K562 (cell line): Measurements from ENCODE around the gene TMEM86B. TPM values are rescaled to one million over a fixed set of nuclear protein-coding genes. Genes with fewer than 3 reads are reported as not detected.
A peak's percentile ranks its signal among the peaks of the same experiment; 100 is the strongest.

Experiments used
- CC2D1A ChIP-seq: fragments of 450-650 bp; IDR thresholded peaks from 2 replicates; pipeline ENCODE4 v1.6.1; 2017; ENCODE audit warnings: mild to moderate bottlenecking
- CTBP1 ChIP-seq: fragments of 450-650 bp; IDR thresholded peaks from 2 replicates; pipeline ENCODE4 v1.6.1; 2016; ENCODE audit warnings: borderline replicate concordance
- EGR1 ChIP-seq: fragments of 450-650 bp; conservative IDR thresholded peaks from 2 replicates; pipeline ENCODE4 v1.6.1; 2017; ENCODE audit warnings: mild to moderate bottlenecking
- FOXM1 ChIP-seq, 2 experiments: fragments of 450-650 bp in 1 of 2; sonication (generic) in 1 of 2; formaldehyde crosslinking in 1 of 2; IDR thresholded peaks; 2 replicates each; pipeline versions ENCODE4 v1.6.1 to v1.9.0; 2017 to 2022; ENCODE audit warnings: low read depth in 2 of 2, mild to moderate bottlenecking in 2 of 2, missing genetic modification reagents in 1 of 2, moderate library complexity in 1 of 2
- HSF4 ChIP-seq: fragments of 250-450 bp; sonication (Bioruptor Pico); IDR thresholded peaks from 2 replicates; pipeline ENCODE4 v2.1.2; 2022; ENCODE audit warnings: mild to moderate bottlenecking, moderate library complexity, borderline replicate concordance
- MAFG ChIP-seq: fragments of 450-650 bp; conservative IDR thresholded peaks from 2 replicates; pipeline ENCODE4 v1.6.1; 2016; ENCODE audit warnings: missing genetic modification characterization, missing compliant biosample characterization
- NFRKB ChIP-seq: fragments of 450-650 bp; IDR thresholded peaks from 2 replicates; pipeline ENCODE4 v1.6.1; 2016; ENCODE audit warnings: low read depth
- PHF20 ChIP-seq: fragments of 450-650 bp; IDR thresholded peaks from 2 replicates; pipeline ENCODE4 v1.6.1; 2018; ENCODE audit not compliant: partially characterized antibody
- SPI1 ChIP-seq: IDR thresholded peaks from 2 replicates; pipeline ENCODE4 v1.6.1; 2011; ENCODE audit warnings: low read depth, low read length, control low read depth, borderline replicate concordance
- XRCC5 ChIP-seq: fragments of 200-400 bp; formaldehyde crosslinking; IDR thresholded peaks from 2 replicates; pipeline ENCODE4 v1.6.1; 2017; ENCODE audit warnings: low read depth, mild to moderate bottlenecking, low read length
- ZKSCAN8 ChIP-seq: fragments of 200-800 bp; sonication (Bioruptor generic); IDR thresholded peaks from 2 replicates; pipeline ENCODE4 v1.6.1; 2016; ENCODE audit warnings: missing genetic modification characterization, missing compliant biosample characterization
- ZNF175 ChIP-seq: fragments of 200-800 bp; sonication (Bioruptor generic); IDR thresholded peaks from 2 replicates; pipeline ENCODE4 v1.6.1; 2016; ENCODE audit warnings: low read depth, mild to moderate bottlenecking, missing genetic modification characterization, missing compliant biosample characterization
- ZNF184 ChIP-seq: sonication (generic); formaldehyde crosslinking; IDR thresholded peaks from 2 replicates; pipeline ENCODE4 v1.5.0; 2020; ENCODE audit warnings: missing genetic modification reagents
- ZNF764 ChIP-seq: fragments of 250-450 bp; sonication (Bioruptor Pico); IDR thresholded peaks from 2 replicates; pipeline ENCODE4 v1.4.0; 2020; ENCODE audit warnings: low read depth, mild to moderate bottlenecking, moderate library complexity
- polyA plus RNA-seq, 8 experiments: library from polyadenylated mRNA; depleted of rRNA in 4 of 8; stranded (reverse) in 5 of 8; unstranded in 3 of 8; fragments of >200 nt; fragmentation: Nextera tagmentation in 2 of 8; fragmentation: Illumina TruSeq in 1 of 8; extraction: Ambion mirVana in 2 of 8; extraction: Trizol in 1 of 8; gene quantifications; 2 replicates each; pipeline versions ENCODE4 v1.2.1 to v1.2.3, GENCODE V29; 2011 to 2014; ENCODE audit warnings: inconsistent platforms in 1 of 8, missing spikeins in 1 of 8
- total RNA-seq, 7 experiments: library from RNA; depleted of rRNA in 6 of 7; stranded (reverse); fragments of >200 nt in 6 of 7; fragmentation: Illumina TruSeq in 2 of 7; extraction: Trizol in 2 of 7; gene quantifications; 2 replicates each; pipeline versions ENCODE4 v1.2.1 to v1.2.3, GENCODE V29; 2011 to 2021; ENCODE audit warnings: low replicate concordance in 1 of 7
- TF ChIP-seq, protein P1 (sequence below): IDR thresholded peaks from 3 replicates; pipeline ENCODE4 v1.6.1; 2011; ENCODE audit warnings: borderline replicate concordance, mild to moderate bottlenecking, moderate library complexity; ENCODE audit not compliant: insufficient read length; ENCODE audit errors: extremely low read depth
- TF ChIP-seq, protein P2 (sequence below): fragments of 450-650 bp; IDR thresholded peaks from 2 replicates; pipeline ENCODE4 v1.6.1; 2016
- TF ChIP-seq, protein P3 (sequence below): fragments of 250-450 bp; sonication (Bioruptor Pico); IDR thresholded peaks from 2 replicates; pipeline ENCODE4 v1.8.0; 2022; ENCODE audit warnings: moderate library complexity, mild to moderate bottlenecking, inconsistent platforms
- TF ChIP-seq, protein P4 (sequence below): fragments of 150-350 bp; conservative IDR thresholded peaks from 2 replicates; pipeline ENCODE4 v1.6.1; 2014; ENCODE audit warnings: low read length
- TF ChIP-seq, protein P5 (sequence below): fragments of 250-450 bp; sonication (Bioruptor Pico); IDR thresholded peaks from 2 replicates; pipeline ENCODE4 v1.5.1; 2021; ENCODE audit warnings: mild to moderate bottlenecking

TMEM86B gene
- total and polyA plus RNA-seq, 9 of the 15 experiments (the other 6 are each of a cell fraction or from before 2014, with no cell fraction given), result 0.28 to 7.9 (median 2.1) TPM

DNA sequence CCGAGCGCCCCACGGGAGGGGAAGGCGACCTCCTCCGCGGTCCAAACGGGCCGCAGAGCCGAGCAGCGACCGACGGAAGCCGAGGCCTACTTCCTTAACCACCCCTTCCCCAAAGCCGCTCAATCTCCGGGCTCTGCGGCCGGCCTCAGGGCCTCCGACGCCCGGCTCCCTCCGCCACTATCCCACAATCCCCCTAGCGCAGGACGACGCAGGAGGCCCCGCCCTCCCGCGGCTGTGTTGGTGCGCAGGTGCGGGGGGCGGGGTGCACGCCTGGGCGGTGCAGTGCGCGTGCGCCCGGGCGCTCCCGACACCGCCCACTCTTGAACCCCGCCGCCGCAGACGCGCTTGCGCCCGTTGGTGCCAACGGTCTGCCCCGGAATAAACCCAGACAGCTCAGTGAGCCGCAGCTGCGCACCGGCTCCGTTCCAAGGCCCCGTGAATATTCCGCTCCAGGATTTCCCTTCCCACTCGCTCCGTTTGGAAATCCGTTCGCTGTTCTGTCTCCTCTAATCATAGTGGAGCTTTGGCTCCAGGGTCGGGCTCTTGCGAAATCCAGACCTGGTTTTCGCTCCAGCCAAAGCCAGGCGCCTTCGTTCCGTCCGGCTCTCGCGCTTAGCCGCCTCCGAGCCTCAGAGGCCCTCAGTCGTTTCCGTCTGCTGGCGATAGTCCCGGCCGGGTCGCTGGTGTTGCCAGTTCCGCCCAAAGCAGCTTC, 30.4 kb upstream of the TMEM86B start, which contains the start of gene PPP6R1 (continued):
- TF ChIP-seq PHF20 (peak; percentile 70), SPI1 (peak; percentile 35; the same call in 1 of the 2 replicates), HSF4 (CRISPR knock-in tag) (no peak), ZNF764 (no peak), ZKSCAN8 (CRISPR knock-in tag) (no peak), FOXM1 (IDR thresholded peaks at IDR 0.05; ENCODE audit: low read depth) (peak; percentile 92), FOXM1 (CRISPR knock-in tag; IDR thresholded peaks at IDR 0.05; ENCODE audit: low read depth) (peak; percentile 63; the same call in 1 of the 2 replicates), XRCC5 (peak; percentile 100), ZNF175 (CRISPR knock-in tag) (no peak), NFRKB (no peak), MAFG (tag) (no peak), ZNF184 (CRISPR knock-in tag) (no peak), EGR1 (peak; percentile 89), CC2D1A (peak; percentile 23; the same call in 1 of the 2 replicates), CTBP1 (peak; percentile 97)
- TF ChIP-seq, protein P1, sequence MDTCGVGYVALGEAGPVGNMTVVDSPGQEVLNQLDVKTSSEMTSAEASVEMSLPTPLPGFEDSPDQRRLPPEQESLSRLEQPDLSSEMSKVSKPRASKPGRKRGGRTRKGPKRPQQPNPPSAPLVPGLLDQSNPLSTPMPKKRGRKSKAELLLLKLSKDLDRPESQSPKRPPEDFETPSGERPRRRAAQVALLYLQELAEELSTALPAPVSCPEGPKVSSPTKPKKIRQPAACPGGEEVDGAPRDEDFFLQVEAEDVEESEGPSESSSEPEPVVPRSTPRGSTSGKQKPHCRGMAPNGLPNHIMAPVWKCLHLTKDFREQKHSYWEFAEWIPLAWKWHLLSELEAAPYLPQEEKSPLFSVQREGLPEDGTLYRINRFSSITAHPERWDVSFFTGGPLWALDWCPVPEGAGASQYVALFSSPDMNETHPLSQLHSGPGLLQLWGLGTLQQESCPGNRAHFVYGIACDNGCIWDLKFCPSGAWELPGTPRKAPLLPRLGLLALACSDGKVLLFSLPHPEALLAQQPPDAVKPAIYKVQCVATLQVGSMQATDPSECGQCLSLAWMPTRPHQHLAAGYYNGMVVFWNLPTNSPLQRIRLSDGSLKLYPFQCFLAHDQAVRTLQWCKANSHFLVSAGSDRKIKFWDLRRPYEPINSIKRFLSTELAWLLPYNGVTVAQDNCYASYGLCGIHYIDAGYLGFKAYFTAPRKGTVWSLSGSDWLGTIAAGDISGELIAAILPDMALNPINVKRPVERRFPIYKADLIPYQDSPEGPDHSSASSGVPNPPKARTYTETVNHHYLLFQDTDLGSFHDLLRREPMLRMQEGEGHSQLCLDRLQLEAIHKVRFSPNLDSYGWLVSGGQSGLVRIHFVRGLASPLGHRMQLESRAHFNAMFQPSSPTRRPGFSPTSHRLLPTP, result no peak
- TF ChIP-seq, protein P2, sequence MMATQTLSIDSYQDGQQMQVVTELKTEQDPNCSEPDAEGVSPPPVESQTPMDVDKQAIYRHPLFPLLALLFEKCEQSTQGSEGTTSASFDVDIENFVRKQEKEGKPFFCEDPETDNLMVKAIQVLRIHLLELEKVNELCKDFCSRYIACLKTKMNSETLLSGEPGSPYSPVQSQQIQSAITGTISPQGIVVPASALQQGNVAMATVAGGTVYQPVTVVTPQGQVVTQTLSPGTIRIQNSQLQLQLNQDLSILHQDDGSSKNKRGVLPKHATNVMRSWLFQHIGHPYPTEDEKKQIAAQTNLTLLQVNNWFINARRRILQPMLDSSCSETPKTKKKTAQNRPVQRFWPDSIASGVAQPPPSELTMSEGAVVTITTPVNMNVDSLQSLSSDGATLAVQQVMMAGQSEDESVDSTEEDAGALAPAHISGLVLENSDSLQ, result peak; percentile 79
- TF ChIP-seq, protein P3, sequence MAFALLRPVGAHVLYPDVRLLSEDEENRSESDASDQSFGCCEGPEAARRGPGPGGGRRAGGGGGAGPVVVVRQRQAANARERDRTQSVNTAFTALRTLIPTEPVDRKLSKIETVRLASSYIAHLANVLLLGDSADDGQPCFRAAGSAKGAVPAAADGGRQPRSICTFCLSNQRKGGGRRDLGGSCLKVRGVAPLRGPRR (CRISPR knock-in tag), result no peak
- TF ChIP-seq, protein P4, sequence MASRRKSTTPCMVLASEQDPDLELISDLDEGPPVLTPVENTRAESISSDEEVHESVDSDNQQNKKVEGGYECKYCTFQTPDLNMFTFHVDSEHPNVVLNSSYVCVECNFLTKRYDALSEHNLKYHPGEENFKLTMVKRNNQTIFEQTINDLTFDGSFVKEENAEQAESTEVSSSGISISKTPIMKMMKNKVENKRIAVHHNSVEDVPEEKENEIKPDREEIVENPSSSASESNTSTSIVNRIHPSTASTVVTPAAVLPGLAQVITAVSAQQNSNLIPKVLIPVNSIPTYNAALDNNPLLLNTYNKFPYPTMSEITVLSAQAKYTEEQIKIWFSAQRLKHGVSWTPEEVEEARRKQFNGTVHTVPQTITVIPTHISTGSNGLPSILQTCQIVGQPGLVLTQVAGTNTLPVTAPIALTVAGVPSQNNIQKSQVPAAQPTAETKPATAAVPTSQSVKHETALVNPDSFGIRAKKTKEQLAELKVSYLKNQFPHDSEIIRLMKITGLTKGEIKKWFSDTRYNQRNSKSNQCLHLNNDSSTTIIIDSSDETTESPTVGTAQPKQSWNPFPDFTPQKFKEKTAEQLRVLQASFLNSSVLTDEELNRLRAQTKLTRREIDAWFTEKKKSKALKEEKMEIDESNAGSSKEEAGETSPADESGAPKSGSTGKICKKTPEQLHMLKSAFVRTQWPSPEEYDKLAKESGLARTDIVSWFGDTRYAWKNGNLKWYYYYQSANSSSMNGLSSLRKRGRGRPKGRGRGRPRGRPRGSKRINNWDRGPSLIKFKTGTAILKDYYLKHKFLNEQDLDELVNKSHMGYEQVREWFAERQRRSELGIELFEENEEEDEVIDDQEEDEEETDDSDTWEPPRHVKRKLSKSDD, result peak; percentile 82; the same call in 1 of the 2 replicates
- TF ChIP-seq, protein P5, sequence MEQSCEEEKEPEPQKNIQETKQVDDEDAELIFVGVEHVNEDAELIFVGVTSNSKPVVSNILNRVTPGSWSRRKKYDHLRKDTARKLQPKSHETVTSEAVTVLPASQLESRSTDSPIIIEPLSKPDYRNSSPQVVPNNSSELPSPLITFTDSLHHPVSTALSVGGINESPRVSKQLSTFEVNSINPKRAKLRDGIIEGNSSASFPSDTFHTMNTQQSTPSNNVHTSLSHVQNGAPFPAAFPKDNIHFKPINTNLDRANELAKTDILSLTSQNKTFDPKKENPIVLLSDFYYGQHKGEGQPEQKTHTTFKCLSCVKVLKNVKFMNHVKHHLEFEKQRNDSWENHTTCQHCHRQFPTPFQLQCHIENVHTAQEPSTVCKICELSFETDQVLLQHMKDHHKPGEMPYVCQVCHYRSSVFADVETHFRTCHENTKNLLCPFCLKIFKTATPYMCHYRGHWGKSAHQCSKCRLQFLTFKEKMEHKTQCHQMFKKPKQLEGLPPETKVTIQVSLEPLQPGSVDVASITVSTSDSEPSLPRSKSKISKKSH (CRISPR knock-in tag), result no peak
